GM19452 (cell line): ENCODE measurements around the gene HBZ.
"Not testable (repeated sequence)": the region's sequence is repeated elsewhere in the genome, so short reads cannot be mapped to it uniquely, and the experiment has no call there.

Experiments used
- ATAC-seq: cut with Tn5 transposase; IDR thresholded peaks from one replicate; pipeline ENCODE4 v1.9.1; 2021; ENCODE audit not compliant: unreplicated experiment

The HBZ gene

GRCh38 chr16:152141-153128 lies at the start of gene HBZ:
TSS of gene HBZ (plus strand) at chr16:152644. CDS start at chr16:152910, 266 bp downstream.
- no peak for ATAC-seq

GRCh38 chr16:104355-104754 lies 48.1 kb upstream of the HBZ start:
- ATAC-seq, result no peak

GRCh38 chr16:104928-105327 lies 47.5 kb upstream of the HBZ start:
- ATAC-seq, result no peak

- ATAC-seq, result no peak
These were observed 46.9 kb upstream of the HBZ start for GRCh38 chr16:105521-105920.

- no peak for ATAC-seq
These were observed 45.7 kb upstream of the HBZ start for GRCh38 chr16:106623-107324.

GRCh38 chr16:112153-112840 lies 40.1 kb upstream of the HBZ start:
- no peak for ATAC-seq

- no peak for ATAC-seq
These were observed 38.1 kb upstream of the HBZ start for GRCh38 chr16:114327-114726.

GRCh38 chr16:116015-116414 lies 36.4 kb upstream of the HBZ start:
- ATAC-seq, result no peak

- ATAC-seq, result no peak
These were observed 34.8 kb upstream of the HBZ start for GRCh38 chr16:117379-118365.

- no peak for ATAC-seq
These were observed 33.6 kb upstream of the HBZ start for GRCh38 chr16:118857-119256.

- ATAC-seq, result no peak
These were observed 33.1 kb upstream of the HBZ start for GRCh38 chr16:119295-119694.

GRCh38 chr16:119835-120491 lies 32.5 kb upstream of the HBZ start:
- ATAC-seq, result no peak

GRCh38 chr16:120756-121155 lies 31.7 kb upstream of the HBZ start:
- ATAC-seq, result no peak

GRCh38 chr16:122361-122760 lies 30.1 kb upstream of the HBZ start:
- ATAC-seq, result no peak

GRCh38 chr16:123558-124350 lies 28.7 kb upstream of the HBZ start:
- not testable (repeated sequence) for ATAC-seq

GRCh38 chr16:125011-125410 lies 27.4 kb upstream of the HBZ start:
- no peak for ATAC-seq

GRCh38 chr16:129075-129474 lies 23.4 kb upstream of the HBZ start:
- ATAC-seq, result no peak

GRCh38 chr16:130533-131173 lies 21.8 kb upstream of the HBZ start:
- ATAC-seq, result no peak

GRCh38 chr16:132120-132519 lies 20.3 kb upstream of the HBZ start:
- ATAC-seq, result no peak
